Fibroblast of villous mesenchyme (primary cell): ENCODE measurements around the gene PDIA5. TPM values are rescaled to one million over a fixed set of nuclear protein-coding genes. Genes with fewer than 3 reads are reported as not detected.

Experiments
- DNase-seq: peaks from one replicate; pipeline ENCODE4 v3.0.0-alpha.2; 2010; ENCODE audit warnings: low read depth
- H3K4me3 ChIP-seq: 2 replicates; pipeline ENCODE4 v1.5.1; 2011; ENCODE audit warnings: low read depth, mild to moderate bottlenecking, low read length
- CTCF ChIP-seq: IDR thresholded peaks from 2 replicates; pipeline ENCODE4 v1.5.1; 2012; ENCODE audit warnings: low read depth, mild to moderate bottlenecking, low read length; ENCODE audit not compliant: insufficient read depth
- total RNA-seq: library from RNA; depleted of rRNA; stranded (reverse); fragments of >200 nt; gene quantifications from 2 replicates; pipeline ENCODE4 v1.2.3, GENCODE V29; 2012

PDIA5 gene
- total RNA-seq, 1 donor: 43.6 TPM

- no peak for DNase-seq
- H3K4me3 ChIP-seq: no peak overlapping the region
- TF ChIP-seq CTCF: no peak
Measured at GRCh38 chr3:123089611-123090331, 22.9 kb downstream of the PDIA5 start.

- TF ChIP-seq CTCF: no peak
- no peak for DNase-seq
Measured at GRCh38 chr3:123090728-123091531, 24.1 kb downstream of the PDIA5 start.

GRCh38 chr3:123092243-123092642, 25.4 kb downstream of the PDIA5 start:
- H3K4me3 ChIP-seq: no peak overlapping the region
- no peak for DNase-seq
- no peak for TF ChIP-seq CTCF

More at GRCh38 chr3:123090728-123091531, 24.1 kb downstream of the PDIA5 start:
- H3K4me3 ChIP-seq: no peak overlapping the region

- no peak for TF ChIP-seq CTCF
- DNase-seq: no peak
- no peak overlapping the region for H3K4me3 ChIP-seq
Measured at GRCh38 chr3:123093696-123094095, 26.9 kb downstream of the PDIA5 start.

GRCh38 chr3:123094516-123095313, 27.9 kb downstream of the PDIA5 start:
- no peak for TF ChIP-seq CTCF
- H3K4me3 ChIP-seq: no peak overlapping the region
- DNase-seq: no peak

GRCh38 chr3:123096126-123096525, 29.3 kb downstream of the PDIA5 start:
- TF ChIP-seq CTCF: no peak
- DNase-seq: no peak

More at GRCh38 chr3:123096126-123096525, 29.3 kb downstream of the PDIA5 start:
- H3K4me3 ChIP-seq: no peak overlapping the region
